C4-2B (cell line): ENCODE measurements around the gene CTNNA1.

Experiments
- H3K27ac ChIP-seq: fragments of 450-650 bp; 2 replicates; pipeline ENCODE4 v1.5.1; 2017
- ZFX ChIP-seq: fragments of 450-650 bp; IDR thresholded peaks from 2 replicates; pipeline ENCODE4 v1.6.1; 2017
- TF ChIP-seq, protein P1 (sequence below): fragments of 450-650 bp; conservative IDR thresholded peaks from 2 replicates; pipeline ENCODE4 v1.5.1; 2017; ENCODE audit warnings: mild to moderate bottlenecking

Gene CTNNA1

DNA sequence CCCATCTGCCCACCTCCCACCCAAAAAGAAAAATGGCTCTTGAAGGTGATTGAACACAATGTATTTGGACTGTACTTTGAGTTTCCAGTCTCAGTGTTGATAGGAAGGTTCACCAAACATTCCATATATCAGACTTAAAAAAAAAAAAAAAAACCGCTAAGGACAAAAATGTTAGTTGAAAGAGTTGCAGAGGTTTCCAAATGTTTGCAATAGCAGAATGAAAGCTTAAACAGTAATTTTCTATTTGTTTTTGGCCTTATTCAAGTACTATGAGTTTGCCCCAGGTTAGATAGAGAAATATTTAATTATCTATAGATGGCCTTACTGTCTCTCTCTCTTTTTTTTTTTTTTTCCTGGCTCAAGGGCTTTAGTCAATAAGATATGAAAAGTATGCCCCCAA, 115.8 kb downstream of the CTNNA1 start:
- no peak overlapping the region for H3K27ac ChIP-seq
- TF ChIP-seq ZFX: no peak
- TF ChIP-seq, protein P1, sequence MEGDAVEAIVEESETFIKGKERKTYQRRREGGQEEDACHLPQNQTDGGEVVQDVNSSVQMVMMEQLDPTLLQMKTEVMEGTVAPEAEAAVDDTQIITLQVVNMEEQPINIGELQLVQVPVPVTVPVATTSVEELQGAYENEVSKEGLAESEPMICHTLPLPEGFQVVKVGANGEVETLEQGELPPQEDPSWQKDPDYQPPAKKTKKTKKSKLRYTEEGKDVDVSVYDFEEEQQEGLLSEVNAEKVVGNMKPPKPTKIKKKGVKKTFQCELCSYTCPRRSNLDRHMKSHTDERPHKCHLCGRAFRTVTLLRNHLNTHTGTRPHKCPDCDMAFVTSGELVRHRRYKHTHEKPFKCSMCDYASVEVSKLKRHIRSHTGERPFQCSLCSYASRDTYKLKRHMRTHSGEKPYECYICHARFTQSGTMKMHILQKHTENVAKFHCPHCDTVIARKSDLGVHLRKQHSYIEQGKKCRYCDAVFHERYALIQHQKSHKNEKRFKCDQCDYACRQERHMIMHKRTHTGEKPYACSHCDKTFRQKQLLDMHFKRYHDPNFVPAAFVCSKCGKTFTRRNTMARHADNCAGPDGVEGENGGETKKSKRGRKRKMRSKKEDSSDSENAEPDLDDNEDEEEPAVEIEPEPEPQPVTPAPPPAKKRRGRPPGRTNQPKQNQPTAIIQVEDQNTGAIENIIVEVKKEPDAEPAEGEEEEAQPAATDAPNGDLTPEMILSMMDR: no peak

DNA sequence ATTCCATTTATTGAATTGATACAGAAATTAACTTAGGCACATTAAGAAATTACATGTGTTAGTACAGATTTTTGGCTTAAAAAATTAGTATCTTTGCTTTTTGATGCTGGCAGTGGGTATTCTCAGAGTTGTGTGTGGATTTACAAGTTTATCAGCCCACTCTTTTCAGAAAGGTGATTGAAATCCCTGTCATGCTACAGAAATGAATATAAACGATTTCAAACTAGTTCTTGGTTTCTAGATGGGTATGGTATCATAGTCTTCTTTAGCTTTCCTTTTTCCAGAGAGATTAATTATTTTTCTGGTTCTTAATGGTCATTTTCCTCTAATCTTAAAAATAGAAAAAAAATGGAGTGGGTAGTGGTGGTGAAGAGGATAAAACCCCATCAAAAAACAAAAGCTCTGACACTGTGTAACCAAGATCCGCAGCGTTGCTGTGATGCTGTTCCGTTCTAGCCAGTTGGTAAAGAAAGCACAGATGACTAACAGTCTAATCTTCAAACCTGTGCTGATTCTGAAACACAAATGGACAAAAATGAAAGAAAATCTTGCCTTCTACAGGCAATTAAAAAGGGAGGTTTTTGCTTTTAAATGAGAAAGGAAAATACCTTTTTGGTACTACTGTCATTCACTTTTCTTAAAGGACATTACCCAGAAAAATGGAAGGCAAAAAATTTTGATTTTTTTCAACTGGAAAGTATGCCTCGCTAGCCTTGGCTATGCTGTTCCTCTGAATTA, 116.7 kb downstream of the CTNNA1 start:
- no peak overlapping the region for H3K27ac ChIP-seq
- TF ChIP-seq, protein P1: no peak
- no peak for TF ChIP-seq ZFX

DNA sequence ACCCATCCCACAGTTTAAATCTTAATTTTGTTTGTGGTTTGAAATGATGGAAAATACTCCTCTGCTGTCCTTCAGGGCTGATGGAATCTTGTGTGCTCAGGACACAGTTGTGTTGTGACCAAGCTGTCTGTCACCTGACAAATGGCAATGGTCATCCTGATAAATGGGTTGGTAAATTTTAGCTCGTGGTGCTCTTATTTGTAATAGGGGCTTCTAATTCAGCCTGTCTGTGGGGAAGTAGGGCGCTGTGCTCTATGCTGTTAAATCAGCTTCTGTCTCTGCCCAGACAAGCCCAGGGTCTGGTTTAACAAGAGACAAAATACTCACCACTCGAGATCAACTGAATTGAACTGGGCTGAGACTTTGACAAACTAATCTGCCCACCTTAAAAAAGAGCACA, 117.4 kb downstream of the CTNNA1 start:
- no peak overlapping the region for H3K27ac ChIP-seq
- no peak for TF ChIP-seq ZFX
- TF ChIP-seq, protein P1: no peak

DNA sequence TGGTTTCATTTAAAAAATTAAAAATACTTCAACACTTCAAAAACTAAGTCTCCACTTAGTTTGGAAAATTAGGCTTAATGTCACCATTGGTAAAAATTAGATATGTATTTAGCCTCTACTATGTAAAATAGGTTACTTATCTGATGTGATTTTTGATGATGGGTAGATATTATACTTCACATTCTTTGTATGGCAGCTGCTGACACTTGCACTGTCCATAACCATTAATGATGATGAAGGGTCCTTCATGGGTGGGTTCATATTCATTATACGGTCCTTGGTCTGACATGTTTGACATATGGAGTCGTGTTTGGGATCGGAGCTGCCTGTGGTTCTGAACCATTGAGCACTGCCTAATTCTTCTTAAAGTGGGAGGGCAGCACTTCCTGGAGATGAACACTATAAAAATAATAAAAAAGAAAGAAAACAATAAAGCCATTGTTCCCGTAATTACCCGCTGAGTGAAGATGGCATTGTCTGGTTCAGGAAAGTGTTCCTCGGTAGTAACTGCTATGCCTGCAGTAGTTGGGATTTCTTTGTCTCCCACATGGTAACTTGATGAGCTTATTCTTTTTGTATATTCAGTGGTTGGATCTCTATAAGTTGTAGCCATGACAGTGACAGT, 119.7 kb downstream of the CTNNA1 start:
- TF ChIP-seq ZFX: no peak
- TF ChIP-seq, protein P1: no peak

DNA sequence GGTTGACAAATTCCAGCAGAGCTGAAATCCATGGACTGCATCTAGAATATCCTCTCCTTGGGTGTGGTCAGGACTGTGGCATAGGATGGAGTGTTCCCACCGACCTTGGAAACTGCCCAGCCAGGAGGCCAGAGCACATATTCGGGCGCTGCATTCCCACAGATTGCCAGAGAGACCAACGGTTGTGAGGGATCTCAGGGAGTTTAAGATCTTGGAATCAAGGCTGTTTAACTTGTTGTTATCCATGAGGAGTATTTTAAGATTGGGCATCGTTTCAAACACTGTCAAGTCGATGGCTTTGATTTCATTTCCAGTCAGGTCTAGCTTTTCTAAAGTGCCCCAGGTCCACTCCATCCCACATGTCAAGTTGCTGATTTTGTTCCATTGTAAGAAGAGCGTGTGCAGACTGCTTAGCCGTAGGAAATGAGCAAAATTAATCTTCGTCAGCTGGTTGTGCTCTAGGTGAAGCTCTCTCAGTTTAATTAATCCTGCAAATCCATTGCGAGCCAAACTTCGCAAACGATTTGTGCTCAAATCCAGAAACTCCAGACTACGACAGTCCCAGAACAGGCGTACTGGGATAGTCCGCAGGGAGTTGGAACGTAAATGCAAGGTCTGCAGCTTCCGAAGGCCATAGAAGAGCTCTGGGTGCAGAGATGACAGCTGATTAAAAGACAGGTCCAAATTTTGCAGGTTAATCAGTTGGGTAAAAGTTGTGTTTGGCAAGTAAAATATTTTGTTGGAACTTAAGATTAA, 120.4 kb downstream of the CTNNA1 start:
- H3K27ac ChIP-seq: no peak overlapping the region

More for the DNA sequence above, 119.7 kb downstream of the CTNNA1 start:
- no peak overlapping the region for H3K27ac ChIP-seq

DNA sequence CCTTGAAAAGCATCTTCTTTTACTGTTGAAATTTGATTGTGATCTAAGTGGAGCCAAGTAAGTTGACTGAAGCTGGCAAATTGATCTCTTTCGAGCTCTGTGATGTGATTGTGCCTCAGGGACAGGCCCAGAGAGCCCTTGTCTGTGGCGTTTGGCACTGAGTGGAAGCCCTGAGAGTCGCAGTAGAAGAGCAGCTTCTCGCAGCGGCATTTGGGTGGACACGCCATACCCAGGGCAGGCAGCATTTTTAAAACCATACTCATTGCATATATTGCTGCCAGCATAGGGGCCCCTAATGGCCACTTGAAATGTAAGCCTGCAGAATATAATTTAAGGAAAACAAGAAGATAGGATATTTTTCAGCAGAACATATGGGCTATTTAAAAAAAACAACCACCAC, 121.0 kb downstream of the CTNNA1 start:
- H3K27ac ChIP-seq: no peak overlapping the region
- no peak for TF ChIP-seq ZFX
- TF ChIP-seq, protein P1: no peak

More for the DNA sequence above, 120.4 kb downstream of the CTNNA1 start:
- TF ChIP-seq ZFX: no peak
- TF ChIP-seq, protein P1: no peak
